Activated CD8-positive, alpha-beta T cell treated with anti-CD3 and anti-CD28 coated beads for 36 hours (primary cell): ENCODE data around the gene SARNP. TPM values are rescaled to one million over a fixed set of nuclear protein-coding genes. Genes with fewer than 3 reads are reported as not detected.

Experiments used
- ATAC-seq: fragments of 200-7000 bp; cut with Tn5 transposase; one replicate; pipeline ENCODE4 v1.10.0; 2021; ENCODE audit warnings: mild to moderate bottlenecking, moderate library complexity
- CTCF ChIA-PET: fragments of 350-600 bp; sonication (Branson Sonifier 250); formaldehyde crosslinking; loops from one replicate; lab custom pipeline; 2021; ENCODE audit warnings: antibody characterized with exemption; lab: Charles Lee
- POLR2A ChIA-PET: fragments of 350-600 bp; sonication (Branson Sonifier 250); formaldehyde crosslinking; loops from one replicate; lab custom pipeline; 2021; ENCODE audit warnings: antibody characterized with exemption; lab: Charles Lee
- DNase-seq: peaks from one replicate; pipeline ENCODE4 v3.0.0-alpha.2; 2020
- H3K27ac Mint-ChIP-seq: one replicate; pipeline ENCODE4 v1.8.0; 2021; ENCODE audit warnings: mild to moderate bottlenecking, mixed read lengths
- H3K27me3 Mint-ChIP-seq: one replicate; pipeline ENCODE4 v1.8.0; 2021; ENCODE audit warnings: mixed read lengths
- H3K36me3 Mint-ChIP-seq: one replicate; pipeline ENCODE4 v1.8.0; 2021; ENCODE audit warnings: low read depth, mixed read lengths
- H3K4me1 Mint-ChIP-seq: one replicate; pipeline ENCODE4 v1.8.0; 2021; ENCODE audit warnings: low read depth, mixed read lengths
- H3K4me3 Mint-ChIP-seq: one replicate; pipeline ENCODE4 v1.8.0; 2021; ENCODE audit warnings: mild to moderate bottlenecking, moderate library complexity, mixed read lengths
- H3K9me3 Mint-ChIP-seq: one replicate; pipeline ENCODE4 v1.8.0; 2021; ENCODE audit warnings: mixed read lengths
- CTCF ChIP-seq: fragments of 200-600 bp; IDR thresholded peaks from one replicate; pipeline ENCODE4 v1.8.0; 2022; ENCODE audit warnings: antibody characterized with exemption, mild to moderate bottlenecking
- intact Hi-C: fragments of 100-400 bp; cut with micrococcal nuclease; formaldehyde crosslinking; loops from one replicate; pipeline ENCODE4 v1.10.0; 2022
- total RNA-seq, 2 experiments: library from RNA; stranded (reverse); gene quantifications; one replicate each; pipeline ENCODE4 v1.2.3, GENCODE V29; 2021

Gene SARNP
- total RNA-seq, 2 experiments from 2014 or later: 93.9 to 94.0 TPM

GRCh38 chr12:55736076-55736475 lies 81.4 kb downstream of the SARNP start:
- CTCF ChIA-PET: interaction anchor here (1.2 to 5.6 kb wide), 8 partner anchors 13 to 190 kb away, joined by 3 to 87 read pairs (median 28); partner anchors contain the start of genes BLOC1S1, DNAJC14 and RDH5
- no peaks in the 10 kb centered on the region for H3K9me3 Mint-ChIP-seq
- H3K4me1 Mint-ChIP-seq: peaks cover 18% of the 10 kb centered on the region
- no peaks in the 10 kb centered on the region for H3K36me3 Mint-ChIP-seq
- POLR2A ChIA-PET: no interaction called here
- H3K4me3 Mint-ChIP-seq: no peak overlapping the region
- no peak overlapping the region for H3K27ac Mint-ChIP-seq
- intact Hi-C loops: loop anchor here (5.0 to 10.0 kb wide), 3 partner anchors 81 to 239 kb away; partner anchors contain the start of genes ORMDL2, PYM1, RAB5B and SARNP
- DNase-seq: no peak
- ATAC-seq: no peak
- H3K27me3 Mint-ChIP-seq: no peaks in the 10 kb centered on the region
- no peak for TF ChIP-seq CTCF

- POLR2A ChIA-PET: interaction anchor here (1.0 kb wide), 1 partner anchor 19 kb away, joined by 4 read pairs; no protein-coding TSS in a partner anchor
These were observed 82.9 kb downstream of the SARNP start for GRCh38 chr12:55734595-55734994.

GRCh38 chr12:55733858-55734257 lies 83.7 kb downstream of the SARNP start:
- DNase-seq (no peak), ATAC-seq (no peak)
- Mint-ChIP-seq H3K27ac (no peak overlapping the region), H3K4me3 (no peak overlapping the region), H3K4me1 (peaks cover 26% of the 10 kb centered on the region), H3K36me3 (peaks cover 2% of the 10 kb centered on the region), H3K9me3 (no peaks in the 10 kb centered on the region), H3K27me3 (no peaks in the 10 kb centered on the region)
- intact Hi-C loops: loop anchor here (10.0 kb wide), 1 partner anchor 241 kb away; the partner anchor contains the start of gene RAB5B
- CTCF ChIA-PET: interaction anchor here (0.8 to 2.1 kb wide), 5 partner anchors 8 to 296 kb away, joined by 3 to 8 read pairs (median 4); partner anchors contain the start of gene GDF11
- POLR2A ChIA-PET: no interaction called here
- TF ChIP-seq CTCF: no peak

More at GRCh38 chr12:55734595-55734994, 82.9 kb downstream of the SARNP start:
- DNase-seq: no peak
- Mint-ChIP-seq H3K36me3 (peaks cover 2% of the 10 kb centered on the region), H3K4me1 (peaks cover 27% of the 10 kb centered on the region), H3K4me3 (no peak overlapping the region), H3K9me3 (no peaks in the 10 kb centered on the region), H3K27ac (no peak overlapping the region), H3K27me3 (no peaks in the 10 kb centered on the region)
- ATAC-seq: no peak
- intact Hi-C loops: loop anchor here (10.0 kb wide), 1 partner anchor 240 kb away; the partner anchor contains the start of gene RAB5B
- CTCF ChIA-PET: interaction anchor here (0.8 to 4.6 kb wide), 5 partner anchors 10 to 295 kb away, joined by 3 to 34 read pairs (median 4); no protein-coding TSS in a partner anchor
- TF ChIP-seq CTCF: no peak

GRCh38 chr12:55733021-55733555 lies 84.4 kb downstream of the SARNP start:
- H3K4me3 Mint-ChIP-seq: no peak overlapping the region
- no peaks in the 10 kb centered on the region for H3K9me3 Mint-ChIP-seq
- no peak for DNase-seq
- peaks cover 22% of the 10 kb centered on the region for H3K4me1 Mint-ChIP-seq
- ATAC-seq: no peak
- H3K27me3 Mint-ChIP-seq: no peaks in the 10 kb centered on the region
- H3K36me3 Mint-ChIP-seq: peaks cover 2% of the 10 kb centered on the region
- intact Hi-C loops: loop anchor here (10.0 kb wide), 1 partner anchor 242 kb away; the partner anchor contains the start of gene RAB5B
- CTCF ChIA-PET: interaction anchor here (2.1 kb wide), 2 partner anchors 8 to 9 kb away, joined by 5 to 8 read pairs; partner anchors contain the start of gene GDF11
- no peak overlapping the region for H3K27ac Mint-ChIP-seq
- TF ChIP-seq CTCF: no peak
- POLR2A ChIA-PET: interaction anchor here (1.0 kb wide), 1 partner anchor 14 kb away, joined by 3 read pairs; no protein-coding TSS in a partner anchor

DNA sequence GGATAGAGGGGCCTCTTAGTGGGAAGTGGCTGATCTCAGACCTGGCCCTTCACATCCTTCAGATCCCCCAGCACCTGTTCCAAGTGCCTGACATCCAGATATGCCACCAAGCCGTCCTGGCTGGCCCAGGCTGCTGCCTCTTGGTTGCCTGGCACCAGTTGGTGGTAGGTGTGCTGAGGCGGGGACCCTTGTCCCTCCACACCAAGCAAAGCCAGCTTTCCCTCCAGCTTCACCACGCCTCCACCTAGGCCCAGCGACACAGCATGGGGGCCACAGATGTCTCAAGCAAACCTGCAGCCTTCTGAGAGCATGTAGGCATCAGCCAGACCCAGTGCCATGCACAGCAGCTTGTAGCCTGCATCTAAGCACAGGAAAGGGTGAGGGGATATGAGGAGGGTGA lies 85.2 kb downstream of the SARNP start:
- TF ChIP-seq CTCF: no peak
- peaks cover 20% of the 10 kb centered on the region for H3K4me1 Mint-ChIP-seq
- H3K27me3 Mint-ChIP-seq: no peaks in the 10 kb centered on the region
- peaks cover 5% of the 10 kb centered on the region for H3K36me3 Mint-ChIP-seq
- H3K9me3 Mint-ChIP-seq: no peaks in the 10 kb centered on the region
- no peak for DNase-seq
- H3K27ac Mint-ChIP-seq: no peak overlapping the region
- POLR2A ChIA-PET: interaction anchor here (1.0 kb wide), 2 partner anchors 15 to 196 kb away, joined by 3 read pairs; no protein-coding TSS in a partner anchor
- CTCF ChIA-PET: interaction anchor here (2.1 kb wide), 1 partner anchor 10 kb away, joined by 5 read pairs; the partner anchor contains the start of gene GDF11
- ATAC-seq: no peak
- H3K4me3 Mint-ChIP-seq: no peak overlapping the region
- intact Hi-C loops: loop anchor here (10.0 kb wide), 1 partner anchor 243 kb away; the partner anchor contains the start of gene RAB5B
